Nephron progenitor cell (in vitro differentiated cells): Measurements from ENCODE around the gene FBXL7.

ENCODE experiments used
- DNase-seq: peaks from one replicate; pipeline ENCODE4 v3.0.0; 2021
- H3K27ac Mint-ChIP-seq: 2 replicates; pipeline ENCODE4 v1.8.0; 2021; ENCODE audit warnings: mild to moderate bottlenecking, moderate library complexity, mixed read lengths
- H3K27me3 Mint-ChIP-seq: 2 replicates; pipeline ENCODE4 v1.8.0; 2021; ENCODE audit warnings: mild to moderate bottlenecking, low read depth, mixed read lengths; ENCODE audit not compliant: poor library complexity
- H3K36me3 Mint-ChIP-seq: 2 replicates; pipeline ENCODE4 v1.8.0; 2021; ENCODE audit warnings: low read depth, mixed read lengths
- H3K4me1 Mint-ChIP-seq: 2 replicates; pipeline ENCODE4 v1.8.0; 2021; ENCODE audit warnings: mixed read lengths
- H3K4me3 Mint-ChIP-seq: 2 replicates; pipeline ENCODE4 v1.8.0; 2021; ENCODE audit warnings: mild to moderate bottlenecking, moderate library complexity, mixed read lengths
- H3K9me3 Mint-ChIP-seq: 2 replicates; pipeline ENCODE4 v1.8.0; 2021; ENCODE audit warnings: mild to moderate bottlenecking, moderate library complexity, mixed read lengths
- TF ChIP-seq, protein P1 (sequence below): fragments of 200-600 bp; sonication (generic); IDR thresholded peaks from 2 replicates; pipeline ENCODE4 v1.5.0; 2021; ENCODE audit warnings: antibody characterized with exemption

FBXL7 gene

DNA sequence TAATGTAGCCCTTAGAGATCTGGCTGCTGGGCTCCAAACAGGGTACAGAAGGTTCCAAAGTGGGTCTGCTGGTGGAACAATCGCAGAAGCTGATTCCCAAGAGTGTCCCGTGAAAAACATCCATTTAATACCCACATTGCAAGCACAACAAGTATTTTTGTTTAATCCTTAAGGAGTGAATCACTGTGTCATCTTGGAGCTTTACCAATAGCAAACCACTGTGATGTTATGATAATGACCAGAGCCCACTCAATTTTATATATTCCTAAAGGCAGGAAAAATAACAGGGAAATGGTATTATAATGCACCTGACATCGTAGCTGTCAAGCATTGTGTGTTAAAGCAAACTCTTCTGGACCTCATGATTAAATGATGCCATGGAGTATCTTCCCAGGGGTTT, 291.9 kb downstream of the FBXL7 start:
- H3K36me3 Mint-ChIP-seq = no peaks in the 10 kb centered on the region
- no peaks in the 10 kb centered on the region for H3K9me3 Mint-ChIP-seq
- H3K4me1 Mint-ChIP-seq = no peaks in the 10 kb centered on the region
- no peak overlapping the region for H3K27ac Mint-ChIP-seq
- H3K27me3 Mint-ChIP-seq = no peaks in the 10 kb centered on the region
- H3K4me3 Mint-ChIP-seq = no peak overlapping the region
- TF ChIP-seq, protein P1, sequence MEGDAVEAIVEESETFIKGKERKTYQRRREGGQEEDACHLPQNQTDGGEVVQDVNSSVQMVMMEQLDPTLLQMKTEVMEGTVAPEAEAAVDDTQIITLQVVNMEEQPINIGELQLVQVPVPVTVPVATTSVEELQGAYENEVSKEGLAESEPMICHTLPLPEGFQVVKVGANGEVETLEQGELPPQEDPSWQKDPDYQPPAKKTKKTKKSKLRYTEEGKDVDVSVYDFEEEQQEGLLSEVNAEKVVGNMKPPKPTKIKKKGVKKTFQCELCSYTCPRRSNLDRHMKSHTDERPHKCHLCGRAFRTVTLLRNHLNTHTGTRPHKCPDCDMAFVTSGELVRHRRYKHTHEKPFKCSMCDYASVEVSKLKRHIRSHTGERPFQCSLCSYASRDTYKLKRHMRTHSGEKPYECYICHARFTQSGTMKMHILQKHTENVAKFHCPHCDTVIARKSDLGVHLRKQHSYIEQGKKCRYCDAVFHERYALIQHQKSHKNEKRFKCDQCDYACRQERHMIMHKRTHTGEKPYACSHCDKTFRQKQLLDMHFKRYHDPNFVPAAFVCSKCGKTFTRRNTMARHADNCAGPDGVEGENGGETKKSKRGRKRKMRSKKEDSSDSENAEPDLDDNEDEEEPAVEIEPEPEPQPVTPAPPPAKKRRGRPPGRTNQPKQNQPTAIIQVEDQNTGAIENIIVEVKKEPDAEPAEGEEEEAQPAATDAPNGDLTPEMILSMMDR = no peak
- DNase-seq = no peak

DNA sequence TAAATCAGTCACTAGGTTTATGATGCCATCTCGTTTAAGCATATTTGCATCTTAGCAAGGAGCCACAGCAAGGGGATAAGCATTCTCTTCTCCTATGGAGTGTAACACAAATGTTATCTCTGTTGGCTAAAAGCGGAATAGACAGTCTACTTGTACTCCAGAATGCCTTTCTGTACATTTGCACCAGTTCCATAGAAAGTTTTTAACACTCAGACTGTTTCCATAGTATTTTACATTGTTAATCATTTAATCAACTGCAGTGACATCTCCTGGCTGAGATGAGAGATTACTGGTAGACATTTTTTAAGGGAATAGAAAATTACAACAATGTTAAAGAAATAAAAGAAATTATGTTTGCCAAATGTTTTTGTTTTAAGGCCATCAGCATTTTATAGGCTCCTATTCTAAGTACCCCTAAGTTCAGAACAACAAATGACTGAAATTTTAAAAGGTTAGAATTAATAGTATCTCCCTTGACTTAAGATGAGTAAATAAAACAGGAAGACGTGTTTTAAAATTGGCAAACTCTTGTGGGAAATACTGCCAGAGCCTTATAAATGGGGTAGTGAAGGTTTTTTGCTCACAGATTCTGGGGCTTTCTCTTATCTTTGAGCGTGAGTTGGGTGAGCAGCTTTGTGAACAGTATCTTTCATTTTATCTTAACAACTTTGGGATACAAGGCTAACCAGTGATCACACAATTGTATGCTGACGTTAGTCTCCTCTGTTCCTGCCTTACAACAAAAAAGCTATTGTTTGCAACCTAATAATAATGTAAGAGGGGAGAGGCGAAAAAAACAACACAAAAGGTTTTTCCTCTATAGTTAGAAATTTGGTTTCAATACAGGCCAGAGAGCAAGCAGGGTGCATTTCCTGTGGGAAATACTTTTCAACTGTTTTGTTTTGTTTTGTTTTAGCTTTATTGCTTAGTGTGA, 294.3 kb downstream of the FBXL7 start:
- H3K27ac Mint-ChIP-seq = no peak overlapping the region
- no peaks in the 10 kb centered on the region for H3K27me3 Mint-ChIP-seq
- DNase-seq = no peak
- no peaks in the 10 kb centered on the region for H3K4me1 Mint-ChIP-seq
- TF ChIP-seq, protein P1 = no peak
- no peak overlapping the region for H3K4me3 Mint-ChIP-seq
- no peaks in the 10 kb centered on the region for H3K36me3 Mint-ChIP-seq
- H3K9me3 Mint-ChIP-seq = no peaks in the 10 kb centered on the region

DNA sequence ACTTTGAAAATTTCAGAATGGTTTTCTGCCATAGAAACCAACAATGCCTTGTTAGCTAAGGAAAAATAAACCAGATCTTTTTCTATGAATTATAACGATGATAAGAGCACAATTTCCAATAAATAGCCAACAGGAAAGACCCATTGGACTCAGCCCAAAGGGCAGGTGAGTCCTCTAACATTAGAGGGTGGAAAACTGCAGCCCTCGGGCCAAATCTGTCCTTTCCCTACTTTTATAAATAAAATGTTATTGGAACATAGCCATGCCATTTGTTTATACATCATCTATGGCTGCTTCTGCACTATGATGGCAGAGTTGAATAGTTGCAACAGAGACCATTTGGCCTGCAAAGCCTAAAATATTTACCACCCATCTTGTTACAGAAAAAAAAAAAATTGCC, 296.1 kb downstream of the FBXL7 start:
- Mint-ChIP-seq H3K27me3 (no peaks in the 10 kb centered on the region), H3K9me3 (no peaks in the 10 kb centered on the region), H3K4me1 (no peaks in the 10 kb centered on the region), H3K36me3 (no peaks in the 10 kb centered on the region), H3K27ac (no peak overlapping the region), H3K4me3 (no peak overlapping the region)
- DNase-seq = no peak
- TF ChIP-seq, protein P1 = no peak

DNA sequence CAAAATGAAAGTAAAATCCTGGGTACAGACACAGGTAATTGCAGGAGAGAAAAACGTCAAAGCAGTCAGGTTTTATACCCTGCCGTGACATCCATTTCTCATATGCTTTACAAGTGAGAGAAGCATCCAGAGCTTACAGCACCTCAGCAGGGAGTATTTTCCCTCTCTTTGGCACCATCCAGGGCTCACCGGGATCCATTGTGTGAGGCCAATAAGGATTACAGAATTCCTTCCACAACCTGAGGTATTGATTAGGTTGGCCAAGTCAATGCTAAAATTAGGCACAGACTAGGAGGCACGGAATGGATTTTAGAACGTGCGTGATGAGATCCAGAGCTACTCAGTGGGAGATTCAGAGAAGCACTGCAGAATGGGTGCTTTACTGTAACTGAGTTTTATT, 296.6 kb downstream of the FBXL7 start:
- Mint-ChIP-seq H3K27me3 (no peaks in the 10 kb centered on the region), H3K4me1 (no peaks in the 10 kb centered on the region), H3K27ac (no peak overlapping the region), H3K9me3 (peaks cover 3% of the 10 kb centered on the region), H3K4me3 (no peak overlapping the region), H3K36me3 (no peaks in the 10 kb centered on the region)
- no peak for DNase-seq
- TF ChIP-seq, protein P1 = no peak

DNA sequence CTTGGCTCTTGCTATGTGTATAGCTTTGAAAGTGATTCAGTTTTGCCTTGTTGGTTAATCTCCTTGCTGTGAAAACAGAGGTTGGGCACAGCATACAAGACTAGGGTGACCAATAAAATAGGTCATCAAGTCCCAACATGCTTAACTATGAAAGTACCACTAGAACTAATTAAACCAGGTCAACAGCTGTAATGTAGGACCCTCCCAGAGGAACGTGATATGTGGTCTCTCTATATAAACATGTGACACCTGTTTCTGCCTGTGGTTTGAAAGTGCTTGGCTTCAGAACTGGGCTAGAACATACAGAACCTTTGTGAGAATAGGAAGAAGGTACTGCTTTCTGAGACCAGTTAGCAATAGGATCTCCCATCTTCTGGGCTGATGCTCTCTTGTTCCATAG, 297.1 kb downstream of the FBXL7 start:
- H3K9me3 Mint-ChIP-seq = peaks cover 8% of the 10 kb centered on the region
- no peak overlapping the region for H3K4me3 Mint-ChIP-seq
- H3K27me3 Mint-ChIP-seq = no peaks in the 10 kb centered on the region
- H3K27ac Mint-ChIP-seq = no peak overlapping the region
- TF ChIP-seq, protein P1 = no peak
- peaks cover 4% of the 10 kb centered on the region for H3K36me3 Mint-ChIP-seq
- no peaks in the 10 kb centered on the region for H3K4me1 Mint-ChIP-seq
- DNase-seq = no peak

DNA sequence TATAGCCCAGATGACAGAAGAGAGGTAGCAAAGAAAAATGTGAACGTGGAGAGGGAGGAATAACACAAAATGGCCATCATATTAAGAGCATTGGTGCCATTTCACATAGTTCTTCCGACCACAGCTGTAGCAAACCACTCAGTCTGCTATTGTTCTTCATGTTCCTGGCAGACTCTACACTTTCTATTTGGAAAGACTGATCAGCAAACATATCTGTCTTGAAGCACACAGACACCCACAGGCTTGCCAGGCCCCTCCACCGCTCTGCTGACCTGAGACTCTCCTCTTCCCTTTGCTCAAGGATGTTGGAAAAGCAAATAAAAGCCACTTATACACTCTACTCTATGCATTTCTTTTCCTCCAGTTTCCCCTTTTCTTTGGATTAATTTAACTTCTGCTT, 298.0 kb downstream of the FBXL7 start:
- no peak for DNase-seq

More for the DNA sequence above, 298.0 kb downstream of the FBXL7 start:
- no peaks in the 10 kb centered on the region for H3K4me1 Mint-ChIP-seq
- peaks cover 17% of the 10 kb centered on the region for H3K9me3 Mint-ChIP-seq
- peaks cover 12% of the 10 kb centered on the region for H3K36me3 Mint-ChIP-seq
- no peaks in the 10 kb centered on the region for H3K27me3 Mint-ChIP-seq
- TF ChIP-seq, protein P1 = no peak
- H3K4me3 Mint-ChIP-seq = no peak overlapping the region
- no peak overlapping the region for H3K27ac Mint-ChIP-seq
